Esophagus squamous epithelium (tissue), 5 donors: Measurements from ENCODE around the gene DGKQ. TPM values are rescaled to one million over a fixed set of nuclear protein-coding genes. Genes with fewer than 3 reads are reported as not detected.

Experiments used
- DNase-seq: peaks from one replicate; lab custom pipeline; 2025; lab: John Stamatoyannopoulos, UW
- H3K27ac ChIP-seq, 4 donors: fragments of 200-600 bp; sonication (generic); one replicate each; pipeline ENCODE4 v1.5.1; 2016 to 2019; ENCODE audit warnings: mild to moderate bottlenecking in 1 of 4
- H3K27me3 ChIP-seq, 4 donors: fragments of 200-600 bp; sonication (generic); 1 replicate in 3 of 4; 2 replicates in 1 of 4; pipeline versions ENCODE4 v1.5.1 to v1.6.0; 2017 to 2021; ENCODE audit warnings: antibody characterized with exemption in 1 of 4
- H3K36me3 ChIP-seq, 3 donors: fragments of 200-600 bp; sonication (generic); one replicate each; pipeline ENCODE4 v1.5.1; 2016 to 2019
- H3K4me1 ChIP-seq, 3 donors: fragments of 200-600 bp; sonication (generic); one replicate each; pipeline ENCODE4 v1.5.1; 2017 to 2019
- H3K4me3 ChIP-seq, 4 donors: fragments of 200-600 bp; sonication (generic); 1 replicate in 3 of 4; 2 replicates in 1 of 4; pipeline ENCODE4 v1.5.1; 2016 to 2019; ENCODE audit warnings: mild to moderate bottlenecking in 2 of 4, moderate library complexity in 1 of 4
- H3K9me3 ChIP-seq, 3 donors: fragments of 200-600 bp; sonication (generic); one replicate each; pipeline ENCODE4 v1.5.1; 2016 to 2019
- CTCF ChIP-seq, 6 experiments: fragments of 450-650 bp in 4 of 6; fragments of 200-600 bp in 2 of 6; sonication (generic) in 2 of 6; IDR thresholded peaks; one replicate each; pipeline ENCODE4 v1.5.1; 2016 to 2019; ENCODE audit warnings: antibody characterized with exemption in 6 of 6, mild to moderate bottlenecking in 4 of 6, moderate library complexity in 4 of 6
- POLR2A ChIP-seq, 4 donors: fragments of 450-650 bp; IDR thresholded peaks; one replicate each; pipeline ENCODE4 v1.6.1; 2017; ENCODE audit warnings: antibody characterized with exemption in 4 of 4, mild to moderate bottlenecking in 4 of 4, moderate library complexity in 3 of 4
- WGBS, 2 donors: methylation state at CpG; one replicate each; pipeline ENCODE4 v1.1.5; 2018; 5-methylcytosine and 5-hydroxymethylcytosine counted together
- intact Hi-C: fragments of 100-400 bp; cut with DNase I; formaldehyde crosslinking; loops from one replicate; pipeline ENCODE4 v1.15.0; 2022
- total RNA-seq, 4 donors: library from RNA; depleted of rRNA; stranded (reverse); fragments of >200 nt; gene quantifications; one replicate each; pipeline ENCODE4 v1.1.0, GENCODE V29; 2016
- donor health status: DM: yes; HTN: yes; CAD: no.

DGKQ gene
- total RNA-seq, 4 donors from 2014 or later = 9.5 to 12.0 (median 10.7) TPM

- Histone ChIP-seq H3K4me3 (no peak overlapping the region), H3K27ac (no peak overlapping the region), H3K36me3 (peaks cover 0 to 91% (median 7%) of the 10 kb centered on the region in 3 donors), H3K9me3 (no peaks in the 10 kb centered on the region), H3K27me3 (no peaks in the 10 kb centered on the region), H3K4me1 (peaks cover 20 to 26% (median 23%) of the 10 kb centered on the region in 3 donors)
- intact Hi-C loops = no loop called here
- no peak for TF ChIP-seq POLR2A (IDR thresholded peaks at IDR 0.05)
- TF ChIP-seq CTCF (IDR thresholded peaks at IDR 0.05) = no peak
- WGBS, 2 donors = 87 to 90% methylated on average over 3 to 4 of the region's 17 CpGs
- no peak for DNase-seq
Observed at GRCh38 chr4:958314-958665, 15.1 kb downstream of the DGKQ start.

GRCh38 chr4:957581-958313 lies 15.6 kb downstream of the DGKQ start:
- Histone ChIP-seq H3K27me3 (no peaks in the 10 kb centered on the region), H3K9me3 (no peaks in the 10 kb centered on the region), H3K4me1 (peaks cover 15 to 20% (median 19%) of the 10 kb centered on the region in 3 donors), H3K4me3 (no peak overlapping the region), H3K36me3 (peaks cover 0 to 93% (median 7%) of the 10 kb centered on the region in 3 donors), H3K27ac (no peak overlapping the region)
- intact Hi-C loops = no loop called here
- no peak for DNase-seq
- no peak for TF ChIP-seq CTCF (IDR thresholded peaks at IDR 0.05)
- no peak for TF ChIP-seq POLR2A (IDR thresholded peaks at IDR 0.05)
- 89% methylated on average over 9 to 17 of the region's 45 CpGs for WGBS, 2 donors

GRCh38 chr4:957231-957580 lies 16.2 kb downstream of the DGKQ start:
- Histone ChIP-seq H3K9me3 (no peaks in the 10 kb centered on the region), H3K4me3 (no peak overlapping the region), H3K4me1 (peaks cover 11 to 15% (median 14%) of the 10 kb centered on the region in 3 donors), H3K27ac (no peak overlapping the region), H3K27me3 (no peaks in the 10 kb centered on the region), H3K36me3 (peaks cover 0 to 89% (median 7%) of the 10 kb centered on the region in 3 donors)
- WGBS, 2 donors = 80% methylated on average over 2 of the region's 8 CpGs; no CpG with 5 or more reads in 1 of the 2 donors
- no peak for DNase-seq
- TF ChIP-seq CTCF (IDR thresholded peaks at IDR 0.05) = no peak
- TF ChIP-seq POLR2A (IDR thresholded peaks at IDR 0.05) = no peak
- intact Hi-C loops = no loop called here

- H3K4me1 ChIP-seq = peaks cover 6 to 10% (median 9%) of the 10 kb centered on the region in 3 donors
- DNase-seq = no peak
- no peak for TF ChIP-seq CTCF (IDR thresholded peaks at IDR 0.05)
- no peak for TF ChIP-seq POLR2A (IDR thresholded peaks at IDR 0.05)
Observed at GRCh38 chr4:956531-957230, 16.7 kb downstream of the DGKQ start.

GRCh38 chr4:955931-956381 lies 17.4 kb downstream of the DGKQ start:
- H3K9me3 ChIP-seq = no peaks in the 10 kb centered on the region
- WGBS, 2 donors = 74 to 86% methylated on average over 6 to 8 of the region's 12 CpGs
- peaks cover 0 to 2% (median 1%) of the 10 kb centered on the region in 3 donors for H3K4me1 ChIP-seq
- intact Hi-C loops = no loop called here
- TF ChIP-seq CTCF (IDR thresholded peaks at IDR 0.05) (no peak), POLR2A (IDR thresholded peaks at IDR 0.05) (no peak)
- H3K27ac ChIP-seq = no peak overlapping the region
- no peak overlapping the region for H3K4me3 ChIP-seq
- no peaks in the 10 kb centered on the region for H3K27me3 ChIP-seq
- H3K36me3 ChIP-seq = peaks cover 0 to 87% (median 7%) of the 10 kb centered on the region in 3 donors
- DNase-seq = no peak

More at GRCh38 chr4:956531-957230, 16.7 kb downstream of the DGKQ start:
- intact Hi-C loops = no loop called here
- 69 to 71% methylated on average over 8 to 12 of the region's 14 CpGs for WGBS, 2 donors
- no peaks in the 10 kb centered on the region for H3K9me3 ChIP-seq
- no peaks in the 10 kb centered on the region for H3K27me3 ChIP-seq
- H3K27ac ChIP-seq = no peak overlapping the region
- H3K36me3 ChIP-seq = peaks cover 0 to 86% (median 7%) of the 10 kb centered on the region in 3 donors
- H3K4me3 ChIP-seq = no peak overlapping the region
